ENCODE results near the gene ZFC3H1. TPM values are rescaled to one million over a fixed set of nuclear protein-coding genes. Genes with fewer than 3 reads are reported as not detected.

The ZFC3H1 gene
- total RNA-seq, 2 experiments from 2014 or later = 31.1 to 66.8 TPM

- Histone ChIP-seq H2AFZ (ENCODE audit: low read length) (no peak overlapping the region), H3K79me2 (ENCODE audit: insufficient read depth, low read depth, low read length) (no peaks in the 10 kb centered on the region), H3K9me2 (ENCODE audit: insufficient read depth, low read length) (no peaks in the 10 kb centered on the region), H3K4me2 (ENCODE audit: low read length) (no peak overlapping the region), H3K36me3 (ENCODE audit: insufficient read depth, low read length) (peaks cover 27% of the 10 kb centered on the region), H3K27ac (ENCODE audit: low read depth, low read length, poor library complexity, severe bottlenecking) (no peak overlapping the region), H3K9me3 (ENCODE audit: low read length) (no peaks in the 10 kb centered on the region), H3K4me1 (ENCODE audit: insufficient read depth, low read length, poor library complexity, severe bottlenecking) (no peaks in the 10 kb centered on the region), H4K20me1 (ENCODE audit: insufficient read depth, low read length) (no peaks in the 10 kb centered on the region), H3K4me3 (ENCODE audit: low read depth, low read length, poor library complexity, severe bottlenecking) (no peak overlapping the region)
- no TSS peak for BruUV-seq (replicated peaks)
- no peak for DNase-seq (ENCODE audit: low spot score)
- TF ChIP-seq EZH2phosphoT487 (IDR thresholded peaks at IDR 0.05; ENCODE audit: borderline replicate concordance, low read depth, low read length) (no peak), CTCF (conservative IDR thresholded peaks at IDR 0.05; ENCODE audit: low read length) (no peak)
- ChIA-PET POLR2A (interaction anchor here (0.6 to 0.8 kb wide), 2 partner anchors 11 to 1653 kb away, joined by 3 to 4 read pairs; no protein-coding TSS in a partner anchor), CTCF (ENCODE audit: unreplicated experiment) (no interaction called here)
- intact Hi-C loops (cut with micrococcal nuclease; ENCODE audit: unreplicated experiment) = no loop called here
Observed at GRCh38 chr12:71602761-71603577, 60.7 kb downstream of the ZFC3H1 start.

DNA sequence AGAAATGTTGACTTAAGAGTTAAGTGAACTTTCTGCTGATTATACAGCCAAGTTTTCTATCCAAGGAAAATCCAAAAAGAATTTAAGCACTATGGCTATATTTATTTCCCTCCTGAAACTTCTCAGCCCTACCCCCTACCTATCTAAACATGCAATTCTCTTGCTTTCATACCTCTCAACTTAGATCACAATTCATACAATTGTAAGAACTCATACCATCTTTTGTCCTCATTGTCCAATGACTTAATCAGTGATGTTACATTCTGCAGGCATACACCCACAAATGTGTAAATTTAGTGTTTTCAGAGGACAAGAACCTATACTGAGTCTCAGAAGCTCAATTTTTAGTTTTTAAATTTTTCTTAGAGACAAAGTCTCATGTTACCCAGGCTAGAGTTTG, 62.1 kb downstream of the ZFC3H1 start:
- Histone ChIP-seq H3K27ac (ENCODE audit: low read depth, low read length, poor library complexity, severe bottlenecking) (no peak overlapping the region), H3K9me2 (ENCODE audit: insufficient read depth, low read length) (no peaks in the 10 kb centered on the region), H3K36me3 (ENCODE audit: insufficient read depth, low read length) (peaks cover 13% of the 10 kb centered on the region), H3K4me2 (ENCODE audit: low read length) (no peak overlapping the region), H3K4me1 (ENCODE audit: insufficient read depth, low read length, poor library complexity, severe bottlenecking) (no peaks in the 10 kb centered on the region), H2AFZ (ENCODE audit: low read length) (no peak overlapping the region), H3K9me3 (ENCODE audit: low read length) (no peaks in the 10 kb centered on the region), H4K20me1 (ENCODE audit: insufficient read depth, low read length) (no peaks in the 10 kb centered on the region), H3K79me2 (ENCODE audit: insufficient read depth, low read depth, low read length) (no peaks in the 10 kb centered on the region), H3K4me3 (ENCODE audit: low read depth, low read length, poor library complexity, severe bottlenecking) (no peak overlapping the region)
- intact Hi-C loops (cut with micrococcal nuclease; ENCODE audit: unreplicated experiment) = no loop called here
- no TSS peak for BruUV-seq (replicated peaks)
- CTCF ChIA-PET (ENCODE audit: unreplicated experiment) = no interaction called here
- no peak for DNase-seq (ENCODE audit: low spot score)
- POLR2A ChIA-PET = no interaction called here
- TF ChIP-seq EZH2phosphoT487 (IDR thresholded peaks at IDR 0.05; ENCODE audit: borderline replicate concordance, low read depth, low read length) (no peak), CTCF (conservative IDR thresholded peaks at IDR 0.05; ENCODE audit: low read length) (no peak)

GRCh38 chr12:71599210-71599609, 64.4 kb downstream of the ZFC3H1 start:
- TF ChIP-seq EZH2phosphoT487 (IDR thresholded peaks at IDR 0.05; ENCODE audit: borderline replicate concordance, low read depth, low read length) (no peak), CTCF (conservative IDR thresholded peaks at IDR 0.05; ENCODE audit: low read length) (no peak)
- Histone ChIP-seq H3K9me2 (ENCODE audit: insufficient read depth, low read length) (no peaks in the 10 kb centered on the region), H3K4me1 (ENCODE audit: insufficient read depth, low read length, poor library complexity, severe bottlenecking) (no peaks in the 10 kb centered on the region), H3K79me2 (ENCODE audit: insufficient read depth, low read depth, low read length) (no peaks in the 10 kb centered on the region), H2AFZ (ENCODE audit: low read length) (no peak overlapping the region), H4K20me1 (ENCODE audit: insufficient read depth, low read length) (no peaks in the 10 kb centered on the region), H3K9me3 (ENCODE audit: low read length) (no peaks in the 10 kb centered on the region), H3K4me2 (ENCODE audit: low read length) (no peak overlapping the region), H3K36me3 (ENCODE audit: insufficient read depth, low read length) (no peaks in the 10 kb centered on the region), H3K27ac (ENCODE audit: low read depth, low read length, poor library complexity, severe bottlenecking) (no peak overlapping the region), H3K4me3 (ENCODE audit: low read depth, low read length, poor library complexity, severe bottlenecking) (no peak overlapping the region)
- DNase-seq (ENCODE audit: low spot score) = no peak
- intact Hi-C loops (cut with micrococcal nuclease; ENCODE audit: unreplicated experiment) = no loop called here
- no TSS peak for BruUV-seq (replicated peaks)
- POLR2A ChIA-PET = no interaction called here
- CTCF ChIA-PET (ENCODE audit: unreplicated experiment) = no interaction called here

Data from OCI-LY7 (cell line).